Loucy (cell line): ENCODE data around the gene PRKCE.

Source experiments
- CTCF ChIP-seq: fragments of 200-600 bp; sonication (generic); conservative IDR thresholded peaks from 2 replicates; pipeline ENCODE4 v1.5.1; 2014; ENCODE audit warnings: mild to moderate bottlenecking, antibody characterized with exemption, low read length
- EZH2phosphoT487 ChIP-seq: fragments of 200-600 bp; IDR thresholded peaks from 2 replicates; pipeline ENCODE4 v1.6.1; 2018; ENCODE audit warnings: antibody characterized with exemption, mild to moderate bottlenecking, moderate library complexity, borderline replicate concordance

GRCh38 chr2:45885171-45885621 lies 233.7 kb downstream of the PRKCE start:
- TF ChIP-seq CTCF (no peak), EZH2phosphoT487 (no peak)
